ENCODE results near the gene FBXL7. TPM values are rescaled to one million over a fixed set of nuclear protein-coding genes. Genes with fewer than 3 reads are reported as not detected.

The FBXL7 gene
- polyA plus RNA-seq, 3 donors = not detected

- Histone ChIP-seq H3K27ac (ENCODE audit: low read depth in 1 of 2, low read length in 2 of 2) (no peak overlapping the region), H3K4me1 (ENCODE audit: control insufficient read depth in 1 of 2, insufficient read depth in 2 of 2, low read length in 2 of 2) (no peaks in the 10 kb centered on the region), H3K9me3 (replicated peaks in 1 of 2; ENCODE audit: control insufficient read depth in 1 of 2, insufficient read depth in 1 of 2, low read length in 2 of 2) (peaks cover 15 to 32% of the 10 kb centered on the region in 2 donors), H4K20me1 (ENCODE audit: insufficient read depth, low read length) (no peaks in the 10 kb centered on the region), H3K4me2 (replicated peaks; ENCODE audit: extremely low read depth, low read length, poor library complexity, severe bottlenecking) (no peak overlapping the region), H3K79me2 (ENCODE audit: insufficient read depth, low read length) (no peaks in the 10 kb centered on the region), H2AFZ (ENCODE audit: insufficient read depth, low read depth, low read length, poor library complexity, severe bottlenecking) (no peak overlapping the region), H3K9ac (ENCODE audit: insufficient read depth, low read length, poor library complexity, severe bottlenecking) (no peak overlapping the region), H3K27me3 (ENCODE audit: control insufficient read depth in 2 of 2, insufficient read depth in 2 of 2, low read length in 2 of 2) (no peaks in the 10 kb centered on the region), H3K36me3 (replicated peaks in 1 of 2; ENCODE audit: control insufficient read depth in 1 of 2, insufficient read depth in 2 of 2, low read length in 2 of 2) (no peaks in the 10 kb centered on the region), H3K4me3 (replicated peaks in 1 of 3; ENCODE audit: low read depth in 2 of 3, low read length in 3 of 3) (no peak overlapping the region)
- Mint-ChIP-seq H3K4me1 (no peaks in the 10 kb centered on the region), H3K4me3 (no peak overlapping the region), H3K36me3 (no peaks in the 10 kb centered on the region), H3K27ac (no peak overlapping the region), H3K27me3 (ENCODE audit: low read depth in 3 of 3) (peaks cover 0 to 1% (median 0%) of the 10 kb centered on the region in 3 donors), H3K9me3 (peaks cover 2 to 17% (median 5%) of the 10 kb centered on the region in 7 donors)
- no peak for DNase-seq
- 83% methylated on average over 2 of the region's 6 CpGs for WGBS (ENCODE audit: insufficient coverage)
- intact Hi-C loops (cut with micrococcal nuclease) = no loop called here
- TF ChIP-seq CTCF (IDR thresholded peaks at IDR 0.05) = no peak
Measured at GRCh38 chr5:15638296-15638695, 138.3 kb downstream of the FBXL7 start.

- Mint-ChIP-seq H3K4me3 (no peak overlapping the region), H3K36me3 (no peaks in the 10 kb centered on the region), H3K27me3 (ENCODE audit: low read depth in 3 of 3) (peaks cover 0 to 1% (median 0%) of the 10 kb centered on the region in 3 donors), H3K4me1 (no peaks in the 10 kb centered on the region), H3K27ac (no peak overlapping the region), H3K9me3 (peaks cover 4 to 17% (median 7%) of the 10 kb centered on the region in 7 donors)
- H3K9me3 ChIP-seq (replicated peaks in 1 of 2; ENCODE audit: control insufficient read depth in 1 of 2, insufficient read depth in 1 of 2, low read length in 2 of 2) = peaks cover 16 to 36% of the 10 kb centered on the region in 2 donors
- H3K36me3 ChIP-seq (replicated peaks in 1 of 2; ENCODE audit: control insufficient read depth in 1 of 2, insufficient read depth in 2 of 2, low read length in 2 of 2) = no peaks in the 10 kb centered on the region
- H4K20me1 ChIP-seq (ENCODE audit: insufficient read depth, low read length) = no peaks in the 10 kb centered on the region
- WGBS (ENCODE audit: insufficient coverage) = no CpG with 5 or more reads among the region's 2 CpGs
- no peak overlapping the region for H3K9ac ChIP-seq (ENCODE audit: insufficient read depth, low read length, poor library complexity, severe bottlenecking)
- no peak for DNase-seq
- no peak for TF ChIP-seq CTCF (IDR thresholded peaks at IDR 0.05)
- H3K27ac ChIP-seq (ENCODE audit: low read depth in 1 of 2, low read length in 2 of 2) = no peak overlapping the region
- no peak overlapping the region for H3K4me2 ChIP-seq (replicated peaks; ENCODE audit: extremely low read depth, low read length, poor library complexity, severe bottlenecking)
- no peaks in the 10 kb centered on the region for H3K4me1 ChIP-seq (ENCODE audit: control insufficient read depth in 1 of 2, insufficient read depth in 2 of 2, low read length in 2 of 2)
- intact Hi-C loops (cut with micrococcal nuclease) = no loop called here
- H3K4me3 ChIP-seq (replicated peaks in 1 of 3; ENCODE audit: low read depth in 2 of 3, low read length in 3 of 3) = no peak overlapping the region
- no peaks in the 10 kb centered on the region for H3K79me2 ChIP-seq (ENCODE audit: insufficient read depth, low read length)
- H3K27me3 ChIP-seq (ENCODE audit: control insufficient read depth in 2 of 2, insufficient read depth in 2 of 2, low read length in 2 of 2) = no peaks in the 10 kb centered on the region
- H2AFZ ChIP-seq (ENCODE audit: insufficient read depth, low read depth, low read length, poor library complexity, severe bottlenecking) = no peak overlapping the region
Measured at GRCh38 chr5:15639288-15639687, 139.3 kb downstream of the FBXL7 start.

All from CD14-positive monocyte (primary cell).